GM18505 (cell line): Measurements from ENCODE around the gene ZNF48.

ENCODE experiments used
- ATAC-seq: cut with Tn5 transposase; IDR thresholded peaks from one replicate; pipeline ENCODE4 v1.9.1; 2021; ENCODE audit not compliant: unreplicated experiment
- POLR2A ChIP-seq: IDR thresholded peaks from 4 replicates; pipeline ENCODE4 v1.6.1; 2011; ENCODE audit warnings: borderline replicate concordance; ENCODE audit not compliant: insufficient read depth, insufficient read length; ENCODE audit errors: extremely low read depth

ZNF48 gene

GRCh38 chr16:30369091-30369937 is 25.9 kb upstream of the ZNF48 start:
- ATAC-seq, result no peak
- no peak for TF ChIP-seq POLR2A

DNA sequence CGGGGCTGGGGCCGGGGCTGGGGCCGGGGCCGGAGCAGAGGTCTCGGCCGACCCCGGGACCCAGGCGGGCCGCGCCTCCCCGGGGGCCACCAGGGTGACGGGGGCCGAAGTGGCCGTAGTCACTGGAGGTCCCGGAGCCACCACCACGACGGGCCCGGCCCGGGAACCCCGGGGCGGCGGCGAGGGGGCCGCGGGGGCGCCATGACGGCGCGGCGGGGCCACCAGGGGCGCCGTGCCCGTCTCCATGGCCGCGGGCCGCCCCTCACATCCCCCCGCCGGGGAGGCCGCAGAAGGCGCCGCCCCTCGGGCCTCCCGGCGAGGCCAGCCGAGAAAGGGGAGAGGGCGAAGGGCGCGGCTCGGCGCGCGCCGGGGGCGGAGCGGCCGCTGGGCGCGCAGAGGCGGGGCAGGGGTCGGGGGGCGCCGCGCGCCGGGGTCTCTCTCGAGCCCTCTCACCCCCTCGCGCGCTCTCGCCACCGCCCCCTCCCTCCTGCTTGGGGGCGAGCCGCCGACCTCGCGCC is 25.2 kb upstream of the ZNF48 start:
- TF ChIP-seq POLR2A, result no peak
- ATAC-seq, result peak; percentile 24

GRCh38 chr16:30370456-30371247 is 24.6 kb upstream of the ZNF48 start, which contains the start of gene TBC1D10B:
TBC1D10B (minus strand) TSS chr16:30370494; CDS start chr16:30370183, 311 bp downstream.
- peak; percentile 68 for TF ChIP-seq POLR2A
- peak; percentile 72 for ATAC-seq

DNA sequence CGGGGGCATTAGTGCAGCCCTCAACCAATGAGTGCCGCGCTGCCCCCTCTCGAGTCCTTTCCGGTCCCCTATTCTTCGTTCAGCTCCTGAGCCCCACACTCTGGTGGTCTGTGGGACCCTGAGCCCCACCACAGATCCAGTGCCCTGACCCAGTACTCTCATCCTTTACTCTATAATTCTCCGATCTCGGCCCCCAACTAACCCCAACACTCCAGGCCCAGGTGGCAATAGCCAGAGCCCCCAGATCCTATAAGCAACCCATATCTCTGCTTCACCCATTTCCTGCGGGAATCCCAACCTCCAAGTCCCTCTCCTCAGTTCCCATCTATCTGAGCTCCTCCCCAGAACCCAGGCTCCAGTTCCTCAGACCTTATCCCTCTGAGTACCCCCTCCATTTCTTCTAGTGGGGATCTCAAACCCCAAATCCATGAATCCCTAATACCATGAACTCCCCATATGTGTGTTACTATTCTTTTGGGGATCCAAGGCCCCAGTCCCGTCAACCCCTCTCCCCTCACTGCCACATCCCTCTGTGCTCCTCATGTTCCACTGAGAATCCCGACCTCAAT is 23.9 kb upstream of the ZNF48 start:
- TF ChIP-seq POLR2A, result peak; percentile 82
- no peak for ATAC-seq

DNA sequence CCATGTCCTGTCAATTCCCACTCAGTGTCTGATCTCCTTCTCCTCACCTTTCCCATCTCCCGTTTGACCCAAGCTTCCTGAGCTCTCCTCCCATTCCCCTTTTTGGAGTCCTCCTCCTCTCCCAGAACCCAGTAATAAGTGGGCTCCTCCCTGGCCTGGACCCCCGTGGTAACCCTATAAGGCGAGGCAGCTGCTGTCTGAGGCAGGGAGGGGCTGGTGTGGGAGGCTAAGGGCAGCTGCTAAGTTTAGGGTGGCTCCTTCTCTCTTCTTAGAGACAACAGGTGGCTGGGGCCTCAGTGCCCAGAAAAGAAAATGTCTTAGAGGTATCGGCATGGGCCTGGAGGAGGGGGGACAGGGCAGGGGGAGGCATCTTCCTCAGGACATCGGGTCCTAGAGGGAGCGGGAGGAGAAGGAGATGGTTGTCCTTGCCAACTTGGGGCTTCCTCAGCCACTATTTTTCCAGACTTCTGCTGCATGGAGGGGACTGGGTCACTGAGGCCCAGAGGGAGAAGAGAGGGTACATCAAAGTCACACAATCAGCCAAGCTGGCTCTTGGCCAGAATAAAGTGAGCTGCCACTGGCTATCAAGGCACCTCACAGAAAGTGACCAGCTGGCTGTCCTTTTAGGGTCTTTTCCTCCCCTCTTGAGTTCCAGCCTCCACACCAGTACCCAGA is 23.0 kb upstream of the ZNF48 start:
- no peak for ATAC-seq
- no peak for TF ChIP-seq POLR2A

GRCh38 chr16:30372725-30373124 is 22.5 kb upstream of the ZNF48 start:
- ATAC-seq, result no peak
- no peak for TF ChIP-seq POLR2A

GRCh38 chr16:30374538-30374937 is 20.7 kb upstream of the ZNF48 start, which contains the start of gene MYL11:
MYL11 (plus strand) TSS chr16:30374802; CDS start chr16:30374858, 56 bp downstream.
- TF ChIP-seq POLR2A, result no peak
- ATAC-seq, result no peak

DNA sequence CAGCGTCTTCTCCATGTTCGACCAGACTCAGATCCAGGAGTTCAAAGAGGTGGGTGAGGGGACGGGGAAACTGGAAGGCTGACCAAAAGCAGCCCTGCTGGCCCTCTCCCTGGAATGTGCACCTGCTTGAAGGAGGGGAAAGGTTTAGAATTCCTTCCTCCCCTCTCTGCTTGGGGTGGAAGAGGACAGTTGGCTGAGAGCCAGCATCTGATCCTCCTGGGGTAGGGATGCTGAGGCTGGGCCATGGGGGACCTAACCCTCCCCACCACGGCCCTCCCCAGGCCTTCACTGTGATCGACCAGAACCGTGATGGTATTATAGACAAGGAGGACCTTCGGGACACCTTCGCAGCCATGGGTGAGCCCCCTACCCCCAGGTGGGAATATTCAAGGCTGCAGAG is 19.4 kb upstream of the ZNF48 start:
- no peak for ATAC-seq
- no peak for TF ChIP-seq POLR2A

DNA sequence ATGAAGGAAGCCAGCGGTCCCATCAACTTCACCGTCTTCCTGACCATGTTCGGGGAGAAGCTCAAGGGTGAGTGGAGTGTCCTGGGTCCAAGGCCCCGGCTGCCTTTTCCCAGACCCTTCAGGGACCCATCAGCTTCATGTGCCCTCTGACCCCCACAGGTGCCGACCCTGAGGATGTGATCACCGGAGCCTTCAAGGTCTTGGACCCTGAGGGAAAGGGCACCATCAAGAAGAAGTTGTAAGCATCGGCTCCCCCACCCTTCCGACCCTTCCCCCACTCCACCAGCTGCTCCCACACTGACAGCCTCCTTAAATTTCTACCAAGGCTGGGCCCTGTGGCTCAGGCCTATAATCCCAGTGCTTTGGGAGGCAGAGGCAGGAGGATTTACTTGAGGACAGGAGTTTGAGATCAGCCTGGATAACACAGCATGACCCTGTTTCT is 18.7 kb upstream of the ZNF48 start:
- no peak for ATAC-seq
- no peak for TF ChIP-seq POLR2A

GRCh38 chr16:30377050-30377811 is 18.0 kb upstream of the ZNF48 start:
- ATAC-seq, result no peak
- TF ChIP-seq POLR2A, result no peak

GRCh38 chr16:30377812-30378235 is 17.4 kb upstream of the ZNF48 start:
- ATAC-seq, result peak; percentile 25
- peak; percentile 68 for TF ChIP-seq POLR2A

GRCh38 chr16:30378236-30379157 is 16.7 kb upstream of the ZNF48 start:
- ATAC-seq, result peak; percentile 83

More at GRCh38 chr16:30378236-30379157, 16.7 kb upstream of the ZNF48 start:
- peak; percentile 68 for TF ChIP-seq POLR2A
